ENCODE results near the gene CAPZB.

CAPZB gene

DNA sequence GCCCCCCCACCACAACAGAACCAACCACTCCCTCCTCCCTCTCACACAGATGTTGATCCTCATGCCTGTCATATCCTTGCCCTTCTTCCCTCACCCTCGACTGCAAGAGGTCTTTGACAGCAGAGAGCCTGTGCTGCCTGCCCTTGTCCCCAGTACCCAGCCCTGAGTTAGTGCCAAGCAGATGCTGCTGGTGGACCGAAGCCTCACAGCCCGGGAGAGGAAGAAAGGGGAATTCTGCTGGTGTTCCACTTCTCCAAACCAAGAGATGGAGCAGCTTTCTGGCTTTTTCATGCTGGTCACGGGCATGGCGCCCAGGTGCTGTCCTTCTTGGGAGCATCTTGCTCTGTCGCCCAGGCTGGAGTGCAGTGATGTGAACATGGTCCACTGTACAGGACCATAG is 104.1 kb downstream of the CAPZB start:
- no peak for DNase-seq

GRCh38 chr1:19377812-19378718 is 107.3 kb downstream of the CAPZB start:
- no peak for DNase-seq

DNA sequence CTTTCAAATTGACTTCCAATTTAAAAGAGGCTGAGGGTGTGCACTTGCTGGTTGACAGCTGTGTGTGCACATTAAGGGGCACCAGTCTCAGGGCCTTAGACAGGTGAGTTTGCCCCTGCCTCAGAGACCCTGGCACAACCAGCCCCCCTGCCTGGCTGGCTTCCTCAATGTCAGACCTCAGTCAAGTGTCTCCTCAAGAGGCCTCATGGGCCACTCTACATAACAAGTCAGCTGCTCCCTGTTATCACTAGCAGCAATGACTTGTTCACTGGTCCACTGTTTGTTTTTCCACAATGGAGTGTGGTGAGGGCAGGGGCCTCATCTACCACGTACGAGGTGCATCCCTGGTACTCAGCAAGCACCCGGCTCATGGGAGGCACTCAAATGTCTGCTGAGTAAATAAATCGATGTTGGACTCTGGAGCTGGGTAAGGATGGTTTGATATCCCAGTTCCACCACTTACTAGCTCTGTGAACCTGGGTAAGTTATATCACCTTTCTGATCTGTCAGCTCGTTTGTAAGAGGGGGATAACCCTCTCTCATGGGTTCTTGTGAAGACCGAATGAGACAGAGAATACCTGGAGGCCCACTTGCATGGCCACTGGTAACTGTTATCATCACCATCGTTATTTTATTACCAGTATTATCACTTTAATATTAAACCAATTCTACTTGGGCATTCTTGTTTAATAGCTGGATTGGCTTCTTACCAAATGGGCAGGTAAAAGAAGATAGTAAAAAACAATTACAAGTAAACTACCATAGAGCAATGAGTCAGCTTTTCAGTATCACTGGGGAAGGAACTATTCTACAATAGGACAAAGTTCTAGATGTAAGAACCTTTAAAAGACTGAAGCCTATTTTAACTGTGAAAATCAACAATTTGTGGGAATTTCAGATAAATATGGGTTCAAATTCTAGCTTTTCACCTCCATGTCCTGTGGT is 108.6 kb downstream of the CAPZB start:
- DNase-seq = no peak

- DNase-seq = no peak
Observed at GRCh38 chr1:19375631-19376400, 109.5 kb downstream of the CAPZB start.

GRCh38 chr1:19374926-19375325 is 110.4 kb downstream of the CAPZB start:
- no peak for DNase-seq

GRCh38 chr1:19374083-19374801 is 111.1 kb downstream of the CAPZB start:
- DNase-seq = no peak

DNA sequence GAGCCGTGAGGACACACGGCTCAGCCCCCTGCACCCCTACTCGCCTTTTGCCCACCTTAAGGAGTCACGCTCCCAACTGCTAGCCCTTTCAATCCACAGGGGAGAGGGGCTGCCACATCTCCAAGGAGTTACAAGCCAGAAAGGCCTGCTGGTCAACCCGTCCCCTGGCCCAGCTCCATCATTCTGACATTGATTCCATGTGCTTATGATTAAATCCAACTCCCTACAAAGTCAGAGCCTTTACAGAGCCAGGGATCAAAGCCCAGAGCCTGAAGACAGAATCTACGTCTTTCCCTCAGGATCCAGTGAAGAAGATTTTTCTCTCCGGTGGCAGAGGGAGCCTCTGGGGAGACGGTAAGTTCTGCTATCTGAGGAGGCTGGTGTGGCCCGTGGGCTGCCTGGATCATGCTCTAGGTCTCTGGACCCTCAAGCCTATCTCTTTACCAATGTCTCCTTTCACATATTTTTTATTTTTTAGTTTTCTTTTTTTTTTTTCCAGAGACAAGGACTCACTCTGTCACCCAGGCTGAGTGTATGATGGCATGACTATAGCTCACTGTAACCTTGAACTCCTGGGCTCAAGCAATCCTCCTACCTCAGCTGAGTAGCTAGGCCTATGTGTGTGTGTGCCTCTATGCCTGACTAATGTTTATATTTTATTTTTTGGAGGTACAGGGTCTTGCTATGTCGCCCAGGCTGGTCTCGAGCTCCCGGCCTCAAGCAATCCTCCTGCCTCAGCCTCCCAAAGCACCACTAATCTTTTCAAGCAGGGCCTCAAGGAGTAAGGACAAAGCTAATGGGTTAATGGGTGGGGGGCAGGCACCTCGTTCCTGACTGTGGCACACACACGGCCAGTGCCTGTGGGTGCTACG is 111.9 kb downstream of the CAPZB start:
- no peak for DNase-seq

DNA sequence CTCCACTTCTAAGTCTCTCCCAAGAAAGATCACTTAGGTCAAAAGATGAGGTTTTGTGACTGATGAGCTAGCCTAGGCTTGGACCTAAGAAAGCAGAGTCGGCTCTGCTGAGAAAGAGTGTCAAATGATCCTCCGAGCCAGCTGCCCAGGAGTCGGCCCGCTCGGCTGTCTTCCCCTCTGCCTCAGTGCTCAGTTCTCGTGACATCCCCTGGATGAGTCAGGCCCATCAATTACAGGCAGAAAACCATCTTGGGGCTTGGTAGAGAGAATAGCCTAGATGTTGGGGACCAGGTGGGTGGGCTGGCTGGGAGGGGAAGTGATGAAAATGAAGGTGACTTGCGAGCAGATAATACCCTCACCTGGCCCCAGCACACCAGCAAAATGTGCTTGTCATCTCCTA is 112.7 kb downstream of the CAPZB start:
- no peak for DNase-seq

- DNase-seq = no peak
Observed at GRCh38 chr1:19372136-19372514, 113.2 kb downstream of the CAPZB start.

DNA sequence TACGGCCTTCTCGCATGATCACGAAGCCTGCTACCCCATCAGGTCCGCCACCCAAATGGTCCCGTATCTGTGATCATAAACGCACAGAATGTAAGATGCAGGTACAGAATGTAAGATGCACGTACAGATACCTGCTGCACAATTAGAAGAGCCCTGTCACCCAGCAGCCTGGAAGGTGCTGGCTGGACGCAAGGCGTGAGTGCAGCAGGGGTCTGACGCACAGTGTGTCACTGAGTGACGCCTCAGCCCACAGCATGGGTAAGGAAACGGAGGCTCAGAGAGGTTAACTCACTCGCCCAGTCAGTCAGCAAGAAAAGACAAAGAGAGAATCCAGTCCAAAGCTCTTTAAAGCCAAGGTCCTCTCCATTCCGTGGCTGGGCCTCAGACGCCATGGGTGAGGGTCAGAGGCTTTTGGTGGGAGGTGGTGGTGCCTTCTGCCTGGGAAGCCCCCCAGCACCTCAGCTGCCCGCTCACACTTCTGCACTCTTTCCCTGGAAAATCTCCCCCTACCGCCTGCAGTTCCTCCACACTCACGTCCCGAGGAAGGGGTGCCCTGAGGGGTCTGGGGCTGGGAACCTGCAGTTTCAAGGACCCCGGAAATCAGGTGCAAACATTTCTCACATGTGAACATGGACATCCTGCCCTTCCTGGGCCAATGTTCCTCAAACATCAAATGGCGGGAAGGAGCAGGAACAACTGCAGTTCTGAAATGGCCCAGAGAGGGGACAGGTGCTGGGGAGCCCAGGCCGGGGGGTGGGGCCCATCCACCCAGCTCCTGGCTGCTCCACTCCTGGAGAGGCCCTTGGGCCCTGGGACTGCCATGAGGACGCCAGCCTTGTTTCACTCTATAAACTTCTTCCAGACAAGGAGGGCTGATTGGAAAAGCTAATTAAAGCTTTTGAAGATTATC is 113.9 kb downstream of the CAPZB start:
- DNase-seq = no peak

- DNase-seq = no peak
Observed at GRCh38 chr1:19370453-19371170, 114.7 kb downstream of the CAPZB start.

- no peak for DNase-seq
Observed at GRCh38 chr1:19369396-19370090, 115.8 kb downstream of the CAPZB start.

DNA sequence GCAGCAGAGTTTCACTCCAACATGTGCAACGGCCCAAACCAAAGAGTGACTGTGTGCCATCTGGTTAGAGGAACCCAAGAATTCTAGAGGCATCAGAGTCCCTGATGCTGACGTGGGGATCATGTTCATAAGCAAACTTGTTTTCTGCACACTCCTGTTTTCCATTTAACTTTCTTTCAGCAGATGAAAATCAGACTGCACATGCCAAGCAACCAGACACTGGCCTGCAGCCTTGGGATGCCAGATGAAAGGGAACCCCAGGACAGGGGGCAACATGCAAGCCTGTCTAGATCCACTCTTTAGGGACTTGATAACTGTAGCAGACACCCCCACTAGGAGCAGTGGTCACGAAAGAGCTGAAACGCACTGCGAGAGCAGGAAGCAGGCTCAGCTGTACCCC is 116.4 kb downstream of the CAPZB start:
- no peak for DNase-seq

GRCh38 chr1:19368050-19368449 is 117.3 kb downstream of the CAPZB start:
- no peak for DNase-seq

GRCh38 chr1:19367584-19368041 is 117.7 kb downstream of the CAPZB start:
- DNase-seq = no peak

- no peak for DNase-seq
Observed at GRCh38 chr1:19366599-19367536, 118.5 kb downstream of the CAPZB start.

- DNase-seq = no peak
Observed at GRCh38 chr1:19365721-19366120, 119.6 kb downstream of the CAPZB start.
